Measurements from ENCODE around the gene VTA1.

The VTA1 gene

GRCh38 chr6:142193621-142194020, 46.6 kb downstream of the VTA1 start:
- DNase-seq (ENCODE audit: low read depth) = no peak
- H3K4me3 ChIP-seq (ENCODE audit: low read depth, low read length) = no peak overlapping the region
- no peak for TF ChIP-seq CTCF (IDR thresholded peaks at IDR 0.05; ENCODE audit: control insufficient read depth, extremely low read depth, insufficient read depth)

GRCh38 chr6:142195862-142196541, 48.9 kb downstream of the VTA1 start:
- TF ChIP-seq CTCF (IDR thresholded peaks at IDR 0.05; ENCODE audit: control insufficient read depth, extremely low read depth, insufficient read depth) = no peak
- DNase-seq (ENCODE audit: low read depth) = peak; percentile 74
- no peak overlapping the region for H3K4me3 ChIP-seq (ENCODE audit: low read depth, low read length)

- DNase-seq (ENCODE audit: low read depth) = no peak
- H3K4me3 ChIP-seq (ENCODE audit: low read depth, low read length) = no peak overlapping the region
- no peak for TF ChIP-seq CTCF (IDR thresholded peaks at IDR 0.05; ENCODE audit: control insufficient read depth, extremely low read depth, insufficient read depth)
Observed at GRCh38 chr6:142200846-142201628, 54.0 kb downstream of the VTA1 start.

DNA sequence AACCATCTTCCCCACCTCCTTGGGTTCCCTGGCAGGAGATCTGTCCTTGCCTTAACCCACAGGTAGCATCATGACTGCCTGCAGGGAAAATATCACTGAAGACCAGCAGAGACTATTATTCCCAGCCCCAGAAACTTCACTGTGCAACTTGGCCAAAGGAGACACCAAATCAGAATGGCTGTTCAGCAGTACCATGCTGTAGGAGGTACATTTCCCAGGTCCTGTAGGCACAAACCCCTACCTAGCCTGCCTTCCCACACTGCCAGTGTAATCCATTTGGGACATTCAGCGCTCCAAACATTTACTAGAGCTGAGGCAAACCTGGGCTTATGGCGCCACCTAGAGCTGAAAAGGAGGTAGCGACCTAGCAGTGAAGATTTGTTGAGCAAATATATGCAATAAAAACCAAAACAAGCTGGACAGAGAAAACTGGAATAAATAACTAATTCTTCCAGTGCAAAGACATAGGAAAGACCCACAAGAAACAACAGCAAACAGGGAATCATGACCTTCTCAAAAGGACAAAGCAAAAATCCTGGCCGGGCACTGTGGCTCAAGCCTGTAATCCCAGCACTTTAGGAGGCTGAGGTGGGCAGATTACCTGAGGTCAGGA, 60.3 kb downstream of the VTA1 start:
- no peak overlapping the region for H3K4me3 ChIP-seq (ENCODE audit: low read depth, low read length)
- DNase-seq (ENCODE audit: low read depth) = peak; percentile 42
- peak; percentile 80 for TF ChIP-seq CTCF (IDR thresholded peaks at IDR 0.05; ENCODE audit: control insufficient read depth, extremely low read depth, insufficient read depth)

DNA sequence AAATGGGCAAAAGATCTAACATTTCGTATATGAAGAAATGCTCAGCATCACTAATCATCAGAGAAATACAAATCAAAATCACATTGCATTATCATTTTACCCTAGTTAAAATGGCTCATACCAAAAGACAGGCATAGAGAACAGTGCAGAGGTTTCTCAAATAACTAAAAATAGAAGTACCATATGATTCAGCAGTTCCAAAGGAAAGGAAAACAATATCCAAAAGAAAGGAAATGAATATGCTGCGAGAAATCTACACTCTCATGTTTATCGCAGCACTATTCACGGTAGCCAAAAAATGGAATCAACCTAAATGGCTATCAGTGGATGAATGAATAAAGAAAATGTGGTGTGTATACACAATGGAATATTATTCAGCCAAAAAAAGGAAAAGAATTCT, 63.5 kb downstream of the VTA1 start:
- H3K4me3 ChIP-seq (ENCODE audit: low read depth, low read length) = no peak overlapping the region
- DNase-seq (ENCODE audit: low read depth) = no peak
- TF ChIP-seq CTCF (IDR thresholded peaks at IDR 0.05; ENCODE audit: control insufficient read depth, extremely low read depth, insufficient read depth) = no peak

- H3K4me3 ChIP-seq (ENCODE audit: low read depth, low read length) = no peak overlapping the region
- DNase-seq (ENCODE audit: low read depth) = no peak
- no peak for TF ChIP-seq CTCF (IDR thresholded peaks at IDR 0.05; ENCODE audit: control insufficient read depth, extremely low read depth, insufficient read depth)
Observed at GRCh38 chr6:142213402-142213801, 66.3 kb downstream of the VTA1 start.
